Neutrophil (primary cell): Measurements from ENCODE around the gene TRAF2.

Experiments
- H3K27ac ChIP-seq: fragments of 200-600 bp; sonication (generic); 2 replicates; pipeline ENCODE4 v1.5.1; 2016; ENCODE audit warnings: mild to moderate bottlenecking, moderate library complexity
- H3K27me3 ChIP-seq: fragments of 200-600 bp; sonication (generic); 2 replicates; pipeline ENCODE4 v1.6.0; 2016; ENCODE audit warnings: mild to moderate bottlenecking
- H3K36me3 ChIP-seq: fragments of 200-600 bp; sonication (generic); 2 replicates; pipeline ENCODE4 v1.5.1; 2017
- H3K4me1 ChIP-seq, 2 experiments: fragments of 200-600 bp in 1 of 2; sonication (generic) in 1 of 2; 1 replicate in 1 of 2; 2 replicates in 1 of 2; pipeline versions ENCODE4 v1.5.1 to v1.6.1; 2013 to 2016; ENCODE audit warnings: low read depth in 1 of 2, low read length in 1 of 2, mild to moderate bottlenecking in 1 of 2, moderate library complexity in 1 of 2; ENCODE audit not compliant: control insufficient read depth in 1 of 2, insufficient read depth in 1 of 2
- H3K4me3 ChIP-seq, 2 experiments: fragments of 200-600 bp in 1 of 2; sonication (generic) in 1 of 2; 1 replicate in 1 of 2; 2 replicates in 1 of 2; pipeline ENCODE4 v1.5.1; 2013 to 2016; ENCODE audit warnings: low read depth in 1 of 2, low read length in 1 of 2, mild to moderate bottlenecking in 1 of 2, moderate library complexity in 1 of 2
- H3K9me3 ChIP-seq: fragments of 200-600 bp; sonication (generic); 2 replicates; pipeline ENCODE4 v1.5.1; 2016
- TF ChIP-seq, protein P1 (sequence below): fragments of 200-600 bp; sonication (generic); IDR thresholded peaks from 2 replicates; pipeline ENCODE4 v1.5.1; 2016; ENCODE audit warnings: antibody characterized with exemption

The TRAF2 gene

DNA sequence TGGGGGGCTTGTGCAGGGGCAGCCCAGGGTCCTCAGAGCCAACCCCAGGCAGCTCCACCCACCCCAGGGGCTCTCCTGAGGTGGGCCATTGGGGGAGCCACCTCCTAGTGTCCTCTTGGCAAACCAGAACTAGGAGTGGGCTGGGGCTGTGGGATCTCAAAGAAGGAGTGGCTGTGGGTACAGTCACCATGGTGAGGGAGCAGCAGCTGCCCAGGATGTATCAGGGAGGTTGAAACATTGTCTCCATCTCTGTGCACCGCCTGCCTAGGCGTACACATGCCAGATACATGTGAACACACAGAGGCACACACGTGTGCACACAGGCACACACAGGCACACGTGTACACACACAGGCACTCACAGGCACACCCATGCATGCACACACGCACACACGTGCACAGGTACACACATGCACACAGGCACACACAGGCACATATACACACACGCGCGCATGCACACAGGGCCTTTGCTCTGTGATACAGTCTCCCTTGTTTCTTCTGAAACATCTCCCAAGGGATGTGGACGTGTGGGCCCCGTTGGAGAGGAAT, 76.5 kb downstream of the TRAF2 start:
- TF ChIP-seq, protein P1, sequence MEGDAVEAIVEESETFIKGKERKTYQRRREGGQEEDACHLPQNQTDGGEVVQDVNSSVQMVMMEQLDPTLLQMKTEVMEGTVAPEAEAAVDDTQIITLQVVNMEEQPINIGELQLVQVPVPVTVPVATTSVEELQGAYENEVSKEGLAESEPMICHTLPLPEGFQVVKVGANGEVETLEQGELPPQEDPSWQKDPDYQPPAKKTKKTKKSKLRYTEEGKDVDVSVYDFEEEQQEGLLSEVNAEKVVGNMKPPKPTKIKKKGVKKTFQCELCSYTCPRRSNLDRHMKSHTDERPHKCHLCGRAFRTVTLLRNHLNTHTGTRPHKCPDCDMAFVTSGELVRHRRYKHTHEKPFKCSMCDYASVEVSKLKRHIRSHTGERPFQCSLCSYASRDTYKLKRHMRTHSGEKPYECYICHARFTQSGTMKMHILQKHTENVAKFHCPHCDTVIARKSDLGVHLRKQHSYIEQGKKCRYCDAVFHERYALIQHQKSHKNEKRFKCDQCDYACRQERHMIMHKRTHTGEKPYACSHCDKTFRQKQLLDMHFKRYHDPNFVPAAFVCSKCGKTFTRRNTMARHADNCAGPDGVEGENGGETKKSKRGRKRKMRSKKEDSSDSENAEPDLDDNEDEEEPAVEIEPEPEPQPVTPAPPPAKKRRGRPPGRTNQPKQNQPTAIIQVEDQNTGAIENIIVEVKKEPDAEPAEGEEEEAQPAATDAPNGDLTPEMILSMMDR: no peak
- Histone ChIP-seq H3K4me1 (no peaks in the 10 kb centered on the region), H3K36me3 (no peaks in the 10 kb centered on the region), H3K27me3 (peaks cover 10% of the 10 kb centered on the region), H3K27ac (no peak overlapping the region), H3K9me3 (no peaks in the 10 kb centered on the region), H3K4me3 (no peak overlapping the region)

GRCh38 chr9:136963341-136963740, 77.0 kb downstream of the TRAF2 start:
- Histone ChIP-seq H3K36me3 (no peaks in the 10 kb centered on the region), H3K9me3 (no peaks in the 10 kb centered on the region), H3K27ac (no peak overlapping the region), H3K27me3 (peaks cover 10% of the 10 kb centered on the region), H3K4me1 (no peaks in the 10 kb centered on the region), H3K4me3 (no peak overlapping the region)
- TF ChIP-seq, protein P1: no peak

GRCh38 chr9:136963751-136964150, 77.4 kb downstream of the TRAF2 start:
- TF ChIP-seq, protein P1: no peak
- H3K4me3 ChIP-seq: no peak overlapping the region
- no peaks in the 10 kb centered on the region for H3K9me3 ChIP-seq
- no peaks in the 10 kb centered on the region for H3K36me3 ChIP-seq
- H3K27me3 ChIP-seq: peaks cover 10% of the 10 kb centered on the region
- no peak overlapping the region for H3K27ac ChIP-seq
- H3K4me1 ChIP-seq: no peaks in the 10 kb centered on the region

DNA sequence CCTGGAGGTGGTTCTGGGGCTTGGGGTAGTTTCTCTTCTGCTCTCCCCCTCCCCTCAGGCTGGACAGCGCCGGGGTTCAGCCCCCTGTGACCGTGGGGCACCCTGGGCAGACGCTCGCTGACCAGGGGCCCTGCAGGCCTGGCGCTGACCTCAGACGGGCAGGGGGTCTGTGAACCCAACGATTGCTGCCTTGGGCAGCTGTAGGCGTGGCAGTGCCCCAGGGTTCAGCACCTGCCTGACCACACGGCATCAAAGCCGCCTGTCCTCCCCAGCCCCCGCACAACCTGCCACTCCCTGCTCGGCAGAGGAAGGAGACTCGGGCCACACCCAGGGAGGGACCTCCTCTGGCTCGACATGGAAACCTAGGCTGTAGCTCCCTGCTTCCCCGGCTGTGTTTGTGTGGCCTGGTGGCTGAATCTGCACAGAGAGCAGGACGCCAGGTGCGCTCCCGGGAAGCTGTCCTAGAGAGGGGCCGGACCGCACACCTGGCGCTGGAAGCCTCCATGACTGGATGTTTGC, 77.9 kb downstream of the TRAF2 start:
- TF ChIP-seq, protein P1: no peak
- Histone ChIP-seq H3K27me3 (peaks cover 10% of the 10 kb centered on the region), H3K4me1 (no peaks in the 10 kb centered on the region), H3K36me3 (no peaks in the 10 kb centered on the region), H3K9me3 (no peaks in the 10 kb centered on the region), H3K27ac (no peak overlapping the region), H3K4me3 (no peak overlapping the region)

GRCh38 chr9:136964833-136965422, 78.6 kb downstream of the TRAF2 start:
- no peaks in the 10 kb centered on the region for H3K4me1 ChIP-seq
- H3K27ac ChIP-seq: no peak overlapping the region
- TF ChIP-seq, protein P1: no peak

More at GRCh38 chr9:136964833-136965422, 78.6 kb downstream of the TRAF2 start:
- H3K9me3 ChIP-seq: no peaks in the 10 kb centered on the region
- no peak overlapping the region for H3K4me3 ChIP-seq
- no peaks in the 10 kb centered on the region for H3K36me3 ChIP-seq
- H3K27me3 ChIP-seq: peaks cover 10% of the 10 kb centered on the region
